DOHH2 (cell line): ENCODE results near the gene USF3.

ENCODE experiments used
- CTCF ChIP-seq: fragments of 200-600 bp; sonication (generic); IDR thresholded peaks from one replicate; pipeline ENCODE4 v1.5.1; 2014; ENCODE audit warnings: antibody characterized with exemption, mild to moderate bottlenecking, low read depth, low read length; ENCODE audit not compliant: poor library complexity, severe bottlenecking
- EZH2phosphoT487 ChIP-seq: fragments of 200-600 bp; sonication (generic); IDR thresholded peaks from 2 replicates; pipeline ENCODE4 v1.6.1; 2017; ENCODE audit warnings: borderline replicate concordance, mild to moderate bottlenecking, antibody characterized with exemption, low read length, moderate library complexity, mixed read lengths

GRCh38 chr3:113628788-113629187, 67.7 kb downstream of the USF3 start:
- TF ChIP-seq CTCF, result no peak
- TF ChIP-seq EZH2phosphoT487, result no peak
